SH-SY5Y (cell line): ENCODE measurements around the gene DPEP3.

Source experiments
- GATA2 ChIP-seq: IDR thresholded peaks from 2 replicates; pipeline ENCODE4 v1.6.1; 2011; ENCODE audit warnings: mild to moderate bottlenecking, low read depth, low read length
- GATA3 ChIP-seq: IDR thresholded peaks from 2 replicates; pipeline ENCODE4 v1.6.1; 2011; ENCODE audit warnings: low read depth, mild to moderate bottlenecking, low read length, moderate library complexity

Gene DPEP3

GRCh38 chr16:67963292-67963661, 17.0 kb downstream of the DPEP3 start:
- TF ChIP-seq GATA3 (no peak), GATA2 (no peak)

DNA sequence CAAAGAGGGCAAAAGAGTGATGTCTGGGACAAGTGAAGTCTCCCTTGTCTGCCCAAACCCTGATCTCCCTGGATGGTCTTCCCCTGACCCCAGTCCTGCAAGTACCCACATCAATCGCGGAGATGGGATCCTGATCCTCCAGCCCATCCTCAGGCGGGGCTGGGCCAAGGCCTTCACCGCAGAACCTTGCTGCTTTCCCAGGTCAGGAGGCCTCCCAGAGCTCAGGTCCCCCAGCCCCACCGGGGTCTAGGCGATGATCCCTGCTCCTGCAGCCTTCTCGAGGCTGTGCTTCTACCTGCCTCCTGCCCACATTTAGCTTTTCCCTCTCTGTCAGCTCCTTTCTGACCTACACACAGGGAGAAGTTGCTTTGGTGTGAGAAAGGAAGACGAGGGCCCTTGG, 18.2 kb downstream of the DPEP3 start:
- TF ChIP-seq GATA3, result no peak
- no peak for TF ChIP-seq GATA2

DNA sequence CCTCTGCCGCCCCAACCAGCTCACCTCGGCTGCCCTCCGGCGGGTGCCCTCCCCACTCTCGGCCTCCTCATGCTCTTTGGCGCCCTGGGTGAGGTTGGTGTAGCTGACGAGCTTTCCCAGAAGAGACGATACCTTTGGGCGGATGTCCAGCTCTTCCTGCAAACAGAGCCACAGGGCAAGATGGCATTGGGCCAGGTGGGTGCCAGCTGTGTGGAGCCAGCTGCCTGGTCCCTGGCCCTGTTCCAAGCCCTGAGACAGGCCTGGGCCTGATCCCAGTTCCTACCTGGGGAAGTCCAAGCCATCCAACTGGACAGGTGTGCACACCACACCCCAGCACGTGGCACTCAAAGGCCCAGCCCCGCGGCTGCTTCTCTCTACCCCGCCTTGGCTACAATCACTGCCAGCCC, 18.7 kb downstream of the DPEP3 start:
- no peak for TF ChIP-seq GATA3
- no peak for TF ChIP-seq GATA2

DNA sequence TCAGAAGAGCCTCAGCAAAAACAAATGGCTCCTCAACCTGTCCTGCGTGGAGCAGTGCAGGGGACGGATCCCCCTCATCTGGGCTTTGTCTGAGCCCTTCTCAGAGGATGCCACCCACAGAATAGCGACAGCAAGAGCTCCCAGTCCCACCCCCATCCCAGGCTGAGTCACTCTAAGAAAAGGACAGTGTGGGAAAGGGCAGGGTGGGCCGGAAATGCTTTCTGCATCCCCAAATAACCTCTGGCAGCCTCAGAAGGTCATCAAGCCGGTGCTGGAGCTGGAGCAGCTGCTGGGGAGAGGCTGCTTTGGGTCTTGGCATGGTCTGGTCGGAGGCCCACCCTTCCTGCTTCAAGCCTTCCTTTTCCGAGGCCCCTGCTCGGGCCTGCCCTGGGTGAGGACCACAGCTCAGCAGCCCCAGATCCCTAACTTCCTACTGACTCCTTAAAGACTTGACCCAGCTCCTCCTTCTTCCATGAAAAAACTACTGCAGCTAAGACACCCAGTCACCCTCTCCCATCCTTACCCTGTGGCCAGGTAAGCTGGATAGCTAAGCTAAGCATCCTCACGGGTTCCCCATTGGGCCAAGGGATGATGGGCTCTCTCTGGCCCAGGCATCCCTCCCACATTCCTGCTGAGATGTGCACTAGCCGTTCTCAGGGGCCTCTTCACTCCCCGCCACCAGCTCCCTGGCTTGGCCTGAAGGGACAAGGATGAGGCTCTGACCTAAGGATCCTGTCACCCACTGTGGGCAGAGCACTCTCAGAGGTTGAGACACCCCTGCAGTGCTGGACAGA, 20.6 kb downstream of the DPEP3 start:
- no peak for TF ChIP-seq GATA3
- no peak for TF ChIP-seq GATA2

GRCh38 chr16:67957622-67958021, 22.7 kb downstream of the DPEP3 start:
- TF ChIP-seq GATA2 (no peak), GATA3 (no peak)

DNA sequence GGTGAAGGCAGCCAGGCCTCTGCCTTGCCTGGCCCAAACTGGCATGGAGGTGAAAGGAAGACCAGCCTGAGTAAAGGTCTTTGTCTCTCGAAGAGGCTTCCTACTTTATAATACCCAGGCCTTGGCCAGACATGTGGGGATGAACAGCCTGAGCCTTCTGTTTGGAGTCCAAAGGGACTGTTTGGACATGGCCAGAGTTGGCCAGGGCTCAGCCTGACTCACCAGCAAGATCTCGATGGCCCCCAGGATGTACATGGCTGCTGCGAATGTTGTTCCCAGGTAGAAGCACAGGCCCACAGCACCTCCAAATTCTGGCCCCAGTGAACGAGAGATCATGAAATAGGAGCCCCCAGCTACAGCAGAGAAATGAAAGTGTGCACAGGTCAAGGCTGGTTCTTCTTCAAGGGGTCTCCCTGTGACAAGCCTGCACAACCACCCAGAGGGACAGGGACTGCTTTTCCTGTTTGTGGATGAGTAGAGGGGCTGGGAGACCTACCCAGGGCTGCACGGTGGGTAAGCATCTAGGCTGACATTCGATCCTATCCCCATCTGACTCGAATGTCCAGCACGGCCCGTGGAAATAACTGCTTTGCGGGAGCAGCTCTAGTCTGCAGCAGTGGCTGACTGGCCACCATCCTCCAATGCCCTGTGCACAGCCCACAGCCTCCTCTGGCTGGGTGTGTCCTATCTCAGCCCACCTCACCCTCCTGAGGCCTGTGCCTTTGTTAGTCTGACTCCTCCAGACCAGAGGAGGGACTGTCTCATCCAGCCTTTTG, 25.7 kb downstream of the DPEP3 start:
- TF ChIP-seq GATA2 (no peak), GATA3 (no peak)

DNA sequence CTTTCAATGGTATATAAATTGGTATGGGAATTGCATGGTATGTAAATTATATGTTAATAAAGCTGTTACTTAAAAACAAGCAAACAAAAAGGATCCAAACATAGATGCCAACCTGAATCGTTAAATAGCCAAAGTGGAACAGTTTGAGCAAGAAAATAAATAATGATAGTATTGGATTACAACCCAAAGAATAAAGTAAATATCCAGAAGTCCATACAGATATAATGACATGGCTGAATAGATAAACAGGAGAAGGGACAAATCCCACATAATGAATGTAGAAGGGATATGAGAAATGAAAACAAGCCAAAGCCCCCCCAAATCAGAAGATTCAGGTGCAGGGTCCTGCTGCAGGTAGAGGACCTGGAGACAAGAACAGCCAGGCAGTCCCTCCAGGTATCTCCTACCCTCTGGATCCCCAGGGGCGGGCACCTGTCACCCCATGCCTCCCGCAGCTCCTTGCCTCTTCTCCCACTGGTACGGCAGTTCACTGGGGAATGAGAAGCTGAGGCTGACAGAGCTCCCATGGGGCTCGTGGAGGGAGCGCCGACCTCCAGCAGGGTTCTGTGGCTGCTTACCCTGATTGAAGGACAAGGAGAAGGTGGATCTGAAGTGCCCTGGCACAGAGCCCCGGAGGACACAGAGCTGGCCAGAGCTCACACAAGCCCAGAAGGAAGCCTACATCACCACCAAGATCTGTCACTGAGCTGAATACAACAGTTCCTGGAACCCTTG, 26.5 kb downstream of the DPEP3 start:
- TF ChIP-seq GATA3 (no peak), GATA2 (no peak)

DNA sequence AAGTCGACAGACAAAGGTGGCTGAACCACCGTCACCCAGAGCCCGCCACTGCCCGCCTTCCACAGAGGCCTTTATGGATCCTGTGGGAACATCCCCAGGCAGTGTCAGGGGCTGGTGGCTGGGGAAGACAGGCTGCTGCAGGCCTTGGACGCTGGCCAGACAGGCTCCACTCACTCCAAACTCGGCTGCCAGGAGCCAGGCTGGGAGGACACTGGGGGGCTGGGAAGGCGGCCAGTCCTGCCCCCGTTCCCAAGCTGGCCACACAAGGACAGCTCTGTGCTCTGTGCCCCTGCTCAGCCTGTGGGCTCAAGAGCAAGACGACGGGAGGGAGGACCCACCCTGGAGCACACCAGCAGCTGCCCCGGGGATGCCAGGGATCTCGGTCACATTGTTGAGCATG, 28.8 kb downstream of the DPEP3 start:
- TF ChIP-seq GATA3 (no peak), GATA2 (no peak)

DNA sequence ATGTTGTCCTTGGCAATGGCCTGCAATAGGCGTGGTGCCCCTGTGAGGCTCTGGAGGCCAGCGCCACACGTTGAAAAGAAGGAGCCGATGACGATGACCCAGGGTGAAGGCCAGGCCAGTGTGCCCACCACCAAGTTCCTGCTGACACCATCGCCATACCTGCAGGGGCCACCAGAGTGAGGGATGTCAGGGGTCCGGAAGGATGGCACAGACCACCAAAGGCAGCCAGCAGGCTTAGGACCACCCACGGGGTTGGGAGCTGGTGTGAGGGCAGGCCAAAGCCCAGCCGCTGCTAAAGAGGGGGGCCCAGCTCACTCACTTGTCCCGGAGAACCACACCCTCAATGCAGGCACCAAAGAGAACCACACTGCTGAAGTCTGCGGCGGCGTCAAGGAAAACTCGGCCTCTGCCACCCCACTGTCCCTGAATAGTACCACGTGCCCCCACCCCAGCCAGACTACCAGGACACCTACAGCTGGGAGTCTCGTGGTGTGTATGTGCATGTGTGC, 29.9 kb downstream of the DPEP3 start:
- TF ChIP-seq GATA2 (no peak), GATA3 (no peak)

- TF ChIP-seq GATA2 (no peak), GATA3 (no peak)
These were observed 30.7 kb downstream of the DPEP3 start for GRCh38 chr16:67949645-67950044.

GRCh38 chr16:67948015-67948414, 32.3 kb downstream of the DPEP3 start:
- no peak for TF ChIP-seq GATA2
- no peak for TF ChIP-seq GATA3

DNA sequence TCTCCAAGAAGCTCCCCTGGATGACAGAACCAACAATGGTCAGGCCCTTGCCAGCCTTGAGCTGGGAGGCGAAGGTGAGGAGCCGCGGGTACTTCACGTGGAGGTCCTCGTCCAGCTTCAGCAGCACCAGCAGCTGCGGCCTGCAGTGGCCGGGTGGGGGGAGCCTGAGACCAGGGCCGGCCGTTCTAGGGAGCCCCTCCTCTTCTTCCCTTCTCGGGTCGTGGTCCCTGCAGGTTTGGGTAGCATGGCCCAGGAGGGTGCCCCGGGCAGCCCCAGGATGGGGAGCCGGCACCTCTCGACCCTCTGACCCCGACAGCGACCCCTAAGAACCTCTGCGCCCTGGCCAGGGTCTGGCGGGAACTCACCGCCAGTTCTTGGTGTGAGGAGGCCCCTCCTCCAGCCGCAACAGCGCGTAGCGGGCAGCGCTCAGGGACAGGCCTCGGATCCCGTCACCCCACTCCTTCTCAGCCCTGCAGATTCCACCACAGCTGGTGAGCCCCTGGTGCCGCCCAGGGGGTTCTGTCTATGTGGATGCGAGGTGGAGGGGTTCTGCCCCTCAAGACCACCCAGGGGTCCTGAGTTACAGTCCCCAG, 33.2 kb downstream of the DPEP3 start:
- no peak for TF ChIP-seq GATA3
- no peak for TF ChIP-seq GATA2

DNA sequence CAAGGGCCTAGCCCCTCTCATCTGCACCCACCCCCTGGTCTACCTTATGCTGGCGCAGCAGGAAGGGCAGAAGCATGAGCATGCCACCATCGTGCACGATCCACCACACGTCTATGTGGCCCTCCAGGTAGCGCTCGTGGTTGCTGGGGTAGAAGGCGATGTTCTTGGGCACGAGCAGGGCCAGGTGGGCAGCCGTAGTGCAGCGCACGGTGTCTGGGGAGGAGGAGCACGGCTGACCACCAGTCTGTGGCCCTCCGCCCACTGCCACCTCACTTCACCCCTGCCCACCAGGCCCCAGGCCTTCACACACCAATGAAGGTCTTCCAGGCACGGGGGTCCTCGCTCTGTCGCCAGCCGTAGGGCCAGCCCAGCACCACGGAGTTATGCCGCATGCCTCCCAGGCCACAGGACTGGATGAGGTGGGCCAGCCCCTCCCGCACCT, 34.1 kb downstream of the DPEP3 start:
- TF ChIP-seq GATA3 (no peak), GATA2 (no peak)
